VCaP (cell line): ENCODE results near the gene GNAQ.
"Not testable (repeated sequence)": the region's sequence is repeated elsewhere in the genome, so short reads cannot be mapped to it uniquely, and the experiment has no call there.

Source experiments
- H3K27ac ChIP-seq: fragments of 450-650 bp; 2 replicates; pipeline ENCODE4 v1.5.1; 2017
- TF ChIP-seq, protein P1 (sequence below): fragments of 450-650 bp; conservative IDR thresholded peaks from 2 replicates; pipeline ENCODE4 v1.5.1; 2017; ENCODE audit warnings: mild to moderate bottlenecking, moderate library complexity

GNAQ gene

DNA sequence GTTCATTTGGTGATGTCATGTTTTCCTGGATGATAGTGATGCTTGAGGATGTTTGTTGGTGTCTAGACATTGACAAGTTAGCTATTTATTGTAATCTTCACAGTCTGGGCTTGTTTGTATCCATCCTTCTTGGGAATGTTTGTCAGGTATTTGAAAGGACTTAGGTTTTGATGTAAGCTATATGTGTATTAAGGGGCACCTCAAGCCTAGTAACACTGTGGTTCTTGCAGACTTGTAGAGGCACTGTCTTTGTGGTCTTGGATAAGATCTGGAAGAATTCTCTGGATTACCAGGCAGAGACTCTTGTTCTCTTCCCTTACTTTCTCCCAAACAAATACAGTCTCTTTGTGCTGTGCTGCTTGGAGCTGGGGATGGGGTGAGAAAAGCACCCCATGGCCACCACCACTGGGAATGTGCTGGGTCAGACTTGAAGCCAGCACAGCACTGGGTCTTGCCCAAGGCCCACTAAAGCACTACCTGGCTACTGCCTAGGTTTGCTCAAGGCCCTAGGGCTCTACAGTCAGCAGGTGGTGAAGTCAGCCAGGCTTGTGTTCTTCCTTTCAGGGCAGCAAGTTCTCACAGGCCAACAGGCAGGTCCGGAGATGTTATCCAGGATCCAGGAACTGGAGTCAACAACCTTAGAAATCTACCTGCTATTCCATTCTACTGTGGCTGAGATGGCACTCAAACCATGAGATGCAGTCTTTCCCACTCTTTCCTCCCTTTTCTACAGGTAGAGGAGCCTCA lies 334.2 kb downstream of the GNAQ start:
- TF ChIP-seq, protein P1, sequence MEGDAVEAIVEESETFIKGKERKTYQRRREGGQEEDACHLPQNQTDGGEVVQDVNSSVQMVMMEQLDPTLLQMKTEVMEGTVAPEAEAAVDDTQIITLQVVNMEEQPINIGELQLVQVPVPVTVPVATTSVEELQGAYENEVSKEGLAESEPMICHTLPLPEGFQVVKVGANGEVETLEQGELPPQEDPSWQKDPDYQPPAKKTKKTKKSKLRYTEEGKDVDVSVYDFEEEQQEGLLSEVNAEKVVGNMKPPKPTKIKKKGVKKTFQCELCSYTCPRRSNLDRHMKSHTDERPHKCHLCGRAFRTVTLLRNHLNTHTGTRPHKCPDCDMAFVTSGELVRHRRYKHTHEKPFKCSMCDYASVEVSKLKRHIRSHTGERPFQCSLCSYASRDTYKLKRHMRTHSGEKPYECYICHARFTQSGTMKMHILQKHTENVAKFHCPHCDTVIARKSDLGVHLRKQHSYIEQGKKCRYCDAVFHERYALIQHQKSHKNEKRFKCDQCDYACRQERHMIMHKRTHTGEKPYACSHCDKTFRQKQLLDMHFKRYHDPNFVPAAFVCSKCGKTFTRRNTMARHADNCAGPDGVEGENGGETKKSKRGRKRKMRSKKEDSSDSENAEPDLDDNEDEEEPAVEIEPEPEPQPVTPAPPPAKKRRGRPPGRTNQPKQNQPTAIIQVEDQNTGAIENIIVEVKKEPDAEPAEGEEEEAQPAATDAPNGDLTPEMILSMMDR: no peak
- H3K27ac ChIP-seq: no peak overlapping the region

DNA sequence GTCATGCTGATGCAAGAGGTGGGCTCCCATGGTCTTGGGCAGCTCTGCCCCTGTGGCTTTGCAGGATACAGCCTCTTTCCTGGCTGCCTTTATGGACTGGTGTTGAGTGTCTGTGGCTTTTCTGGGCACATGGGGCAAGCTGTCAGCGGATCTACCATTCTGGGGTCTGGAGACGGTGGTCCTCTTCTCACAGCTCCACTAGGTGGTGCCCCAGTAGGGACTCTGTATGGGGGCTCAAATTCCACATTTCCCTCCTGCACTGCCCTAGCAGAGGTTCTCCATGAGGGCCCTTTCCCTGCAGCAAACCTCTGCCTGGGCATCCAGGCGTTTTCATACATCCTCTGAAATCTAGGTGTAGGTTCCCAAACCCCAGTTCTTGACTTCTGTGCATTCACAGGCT lies 340.9 kb downstream of the GNAQ start:
- not testable (repeated sequence) for H3K27ac ChIP-seq

DNA sequence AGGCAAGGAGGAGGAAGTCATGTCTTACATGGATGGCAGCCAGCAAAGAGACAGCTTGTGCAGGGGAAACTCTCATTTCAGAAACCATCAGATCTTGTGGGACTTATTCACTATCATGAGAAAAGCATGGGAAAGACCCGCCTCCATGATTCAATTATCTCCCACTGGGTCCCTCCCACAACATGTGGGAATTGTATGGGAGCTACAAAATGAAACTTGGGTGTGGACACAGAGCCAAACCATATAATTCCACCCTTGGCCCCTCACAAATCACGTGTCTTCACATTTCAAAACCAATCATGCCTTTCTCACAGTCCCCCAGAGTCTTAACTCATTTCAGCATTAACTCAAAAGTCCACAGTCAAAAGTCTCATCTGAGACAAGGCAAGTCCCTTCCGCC lies 341.5 kb downstream of the GNAQ start:
- not testable (repeated sequence) for H3K27ac ChIP-seq

DNA sequence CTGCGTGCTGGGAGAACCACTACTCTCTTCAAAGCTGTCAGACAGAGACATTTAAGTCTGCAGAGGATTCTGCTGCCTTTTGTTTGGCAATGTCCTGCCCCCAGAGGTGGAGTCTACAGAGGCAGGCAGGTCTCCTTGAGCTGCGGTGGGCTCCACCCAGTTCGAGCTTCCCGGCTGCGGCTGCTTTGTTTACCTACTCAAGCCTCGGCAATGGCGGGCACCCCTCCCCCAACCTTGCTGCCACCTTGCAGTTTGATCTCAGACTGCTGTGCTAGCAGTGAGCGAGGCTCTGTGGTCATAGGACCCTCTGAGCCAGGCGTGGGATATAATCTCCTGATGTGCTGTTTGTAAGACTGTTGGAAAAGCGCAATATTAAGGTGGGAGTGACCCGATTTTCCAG lies 343.9 kb downstream of the GNAQ start:
- not testable (repeated sequence) for H3K27ac ChIP-seq

DNA sequence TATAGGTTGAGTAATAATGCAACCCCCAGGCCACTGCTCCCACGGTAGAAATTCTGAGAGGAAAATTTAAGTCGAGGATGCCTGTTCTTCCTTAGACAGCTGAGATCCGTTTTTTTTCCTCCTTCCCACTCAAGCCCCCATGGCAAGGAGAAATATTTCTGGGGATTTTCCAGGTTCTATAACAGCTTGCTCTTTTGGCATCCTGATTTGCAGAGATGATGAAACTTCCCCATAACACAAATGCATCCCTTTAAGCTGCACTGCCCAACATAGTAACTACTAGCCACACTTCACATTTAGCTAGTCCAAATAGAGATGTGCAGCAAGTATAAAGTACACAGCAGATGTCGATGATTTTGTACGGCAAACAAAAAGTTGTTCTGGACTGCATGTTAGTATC lies 351.0 kb downstream of the GNAQ start:
- TF ChIP-seq, protein P1: no peak

DNA sequence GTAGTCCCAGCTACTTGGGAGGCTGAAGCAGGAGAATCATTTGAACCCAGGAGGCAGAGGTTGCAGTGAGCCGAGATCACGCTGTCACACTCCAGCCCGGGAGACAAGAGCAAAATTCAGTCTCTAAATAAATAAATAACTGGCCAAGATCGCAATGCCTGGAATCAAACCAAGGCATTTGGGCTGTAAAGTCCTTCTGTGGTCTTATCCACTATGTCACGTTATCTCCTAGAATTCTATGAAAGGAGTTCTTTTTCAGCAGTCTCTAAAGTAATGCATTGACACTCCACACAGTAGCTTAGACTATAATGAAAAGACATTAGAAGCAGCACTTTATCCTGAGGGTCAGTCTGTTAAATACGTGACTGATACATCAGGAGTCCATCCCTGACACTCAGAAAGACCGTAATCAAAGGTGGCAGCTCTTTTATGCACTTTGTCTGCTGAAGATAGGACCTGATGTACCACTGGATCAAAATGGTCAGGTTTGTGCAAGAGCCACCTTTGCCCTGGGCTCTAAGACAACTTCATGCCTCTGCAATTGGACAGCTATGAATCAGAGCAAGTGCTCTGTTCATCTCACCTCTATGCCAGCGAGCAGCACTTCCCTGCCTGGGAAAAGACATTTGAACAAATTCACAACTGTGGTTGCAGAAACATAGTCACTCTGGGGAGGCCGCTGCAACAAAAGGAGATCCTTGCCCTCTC lies 351.8 kb downstream of the GNAQ start:
- TF ChIP-seq, protein P1: no peak
- no peak overlapping the region for H3K27ac ChIP-seq

More for the DNA sequence above, 351.0 kb downstream of the GNAQ start:
- H3K27ac ChIP-seq: no peak overlapping the region

DNA sequence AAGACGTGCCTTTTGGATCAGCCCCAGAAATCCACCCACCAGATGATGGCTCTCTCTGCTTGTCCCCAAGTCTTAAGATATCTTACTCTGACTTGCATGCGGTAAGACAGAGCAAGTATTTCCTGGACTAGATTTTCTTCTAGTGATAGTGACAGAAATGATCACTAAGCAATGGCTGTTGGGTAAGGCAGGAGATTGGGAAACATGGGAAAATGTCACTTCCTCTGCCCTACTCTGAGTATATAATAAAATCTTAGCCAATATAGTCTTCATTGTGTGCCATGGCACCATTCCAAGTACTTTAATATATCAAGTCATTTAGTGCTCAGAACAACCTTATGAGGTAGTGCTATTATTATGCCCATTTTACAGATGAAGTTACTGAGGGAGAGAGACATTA lies 352.5 kb downstream of the GNAQ start:
- no peak overlapping the region for H3K27ac ChIP-seq
- TF ChIP-seq, protein P1: no peak

DNA sequence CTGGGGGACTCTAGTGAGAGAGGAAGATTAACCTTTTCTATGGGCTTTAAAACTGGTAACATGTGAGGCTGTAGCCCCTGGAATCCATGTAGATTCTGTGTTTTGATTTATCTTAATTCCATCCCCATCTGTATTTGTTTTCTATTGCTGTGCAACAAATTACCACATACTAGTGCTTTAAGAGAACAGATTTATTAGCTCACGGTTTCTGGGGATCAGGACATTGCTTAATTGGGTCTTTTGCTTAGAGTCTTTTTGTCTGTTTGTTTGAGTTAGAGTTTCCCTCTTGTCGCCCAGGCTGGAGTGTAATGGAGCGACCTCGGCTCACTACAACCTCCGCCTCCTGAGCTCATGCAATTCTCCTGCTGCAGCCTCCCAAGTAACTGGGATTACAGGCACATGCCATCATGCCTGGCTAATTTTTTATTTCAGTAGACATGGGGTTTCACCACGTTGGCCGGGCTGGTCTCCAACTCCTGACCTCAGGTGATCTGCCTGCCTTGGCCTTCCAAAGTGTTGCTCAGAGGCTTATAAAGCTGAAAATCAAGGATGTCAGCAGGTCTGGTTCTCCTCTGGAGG lies 353.6 kb downstream of the GNAQ start:
- TF ChIP-seq, protein P1: no peak
- H3K27ac ChIP-seq: no peak overlapping the region

DNA sequence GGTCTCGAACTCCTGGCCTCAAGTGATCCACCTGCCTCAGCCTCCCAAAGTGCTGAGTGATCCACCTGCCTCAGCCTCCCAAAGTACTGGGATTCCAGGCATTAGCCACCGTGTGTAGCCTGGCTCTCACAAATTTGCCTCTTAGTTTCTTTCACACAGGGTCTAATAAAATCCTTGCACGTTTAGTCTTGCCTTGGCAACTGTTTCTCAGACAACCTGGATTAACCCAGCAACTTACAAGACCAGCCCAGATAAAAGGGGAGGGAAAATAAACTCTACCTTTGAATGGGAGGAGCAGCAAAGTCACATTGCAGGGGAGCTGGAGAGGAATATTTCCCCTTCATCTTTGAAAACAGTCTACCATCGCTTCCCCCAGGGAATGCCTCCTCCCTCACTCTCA lies 354.2 kb downstream of the GNAQ start:
- H3K27ac ChIP-seq: no peak overlapping the region
- TF ChIP-seq, protein P1: no peak
